ENCODE measurements around the gene ARHGAP21. TPM values are rescaled to one million over a fixed set of nuclear protein-coding genes. Genes with fewer than 3 reads are reported as not detected.

ARHGAP21 gene
- total RNA-seq, 1 donor from 2014 or later: 108 TPM

DNA sequence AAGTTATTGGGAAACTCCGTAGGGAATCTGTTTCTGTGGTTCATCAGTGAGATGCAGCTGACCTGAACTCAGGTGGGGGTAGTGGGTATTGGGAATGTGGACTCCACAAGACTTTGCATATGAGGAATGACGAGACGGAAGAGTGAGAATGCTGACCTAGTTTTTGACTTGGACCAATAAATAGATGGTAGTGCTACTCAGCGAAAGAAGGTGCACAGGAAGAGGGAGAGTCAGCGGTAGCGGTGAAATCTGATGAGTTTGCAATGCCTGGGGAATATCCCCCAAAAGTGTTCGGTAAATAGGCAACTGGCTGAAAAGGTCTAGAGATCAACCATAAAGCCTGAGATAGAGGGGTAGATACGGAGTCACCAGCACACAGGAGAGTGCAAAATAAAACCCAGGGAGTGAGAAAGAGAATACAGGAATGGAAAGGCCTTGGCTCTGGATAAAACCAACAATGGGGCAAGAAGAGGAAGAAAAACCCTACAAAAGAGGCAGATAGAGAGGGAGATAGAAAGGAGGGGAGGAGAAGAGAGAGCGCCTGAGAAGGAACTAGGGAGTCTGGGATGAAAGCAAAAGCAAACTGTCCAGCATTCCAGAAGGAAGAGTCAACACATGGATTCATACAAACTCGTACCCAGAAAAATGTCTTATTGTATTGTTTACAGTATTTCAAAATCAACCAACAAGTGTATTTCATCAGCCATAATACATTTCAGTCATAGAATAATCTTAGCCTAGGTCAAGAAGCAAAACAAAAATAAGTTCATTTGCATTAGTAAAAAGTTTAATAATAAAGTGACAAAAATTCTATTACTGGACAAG is 5.4 kb downstream of the ARHGAP21 start:
- H3K36me3 Mint-ChIP-seq (ENCODE audit: low read depth): peaks cover 2% of the 10 kb centered on the region
- H3K9me3 Mint-ChIP-seq (ENCODE audit: low read depth): no peaks in the 10 kb centered on the region
- TF ChIP-seq, protein P1, sequence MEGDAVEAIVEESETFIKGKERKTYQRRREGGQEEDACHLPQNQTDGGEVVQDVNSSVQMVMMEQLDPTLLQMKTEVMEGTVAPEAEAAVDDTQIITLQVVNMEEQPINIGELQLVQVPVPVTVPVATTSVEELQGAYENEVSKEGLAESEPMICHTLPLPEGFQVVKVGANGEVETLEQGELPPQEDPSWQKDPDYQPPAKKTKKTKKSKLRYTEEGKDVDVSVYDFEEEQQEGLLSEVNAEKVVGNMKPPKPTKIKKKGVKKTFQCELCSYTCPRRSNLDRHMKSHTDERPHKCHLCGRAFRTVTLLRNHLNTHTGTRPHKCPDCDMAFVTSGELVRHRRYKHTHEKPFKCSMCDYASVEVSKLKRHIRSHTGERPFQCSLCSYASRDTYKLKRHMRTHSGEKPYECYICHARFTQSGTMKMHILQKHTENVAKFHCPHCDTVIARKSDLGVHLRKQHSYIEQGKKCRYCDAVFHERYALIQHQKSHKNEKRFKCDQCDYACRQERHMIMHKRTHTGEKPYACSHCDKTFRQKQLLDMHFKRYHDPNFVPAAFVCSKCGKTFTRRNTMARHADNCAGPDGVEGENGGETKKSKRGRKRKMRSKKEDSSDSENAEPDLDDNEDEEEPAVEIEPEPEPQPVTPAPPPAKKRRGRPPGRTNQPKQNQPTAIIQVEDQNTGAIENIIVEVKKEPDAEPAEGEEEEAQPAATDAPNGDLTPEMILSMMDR (IDR thresholded peaks at IDR 0.05): no peak
- peaks cover 29% of the 10 kb centered on the region for H3K4me1 Mint-ChIP-seq (ENCODE audit: low read depth)
- H3K27ac Mint-ChIP-seq (ENCODE audit: unreplicated experiment): no peak overlapping the region
- DNase-seq (ENCODE audit: low spot score): no peak
- H3K4me3 Mint-ChIP-seq (ENCODE audit: unreplicated experiment): no peak overlapping the region
- no peaks in the 10 kb centered on the region for H3K27me3 Mint-ChIP-seq (ENCODE audit: low read depth)

DNA sequence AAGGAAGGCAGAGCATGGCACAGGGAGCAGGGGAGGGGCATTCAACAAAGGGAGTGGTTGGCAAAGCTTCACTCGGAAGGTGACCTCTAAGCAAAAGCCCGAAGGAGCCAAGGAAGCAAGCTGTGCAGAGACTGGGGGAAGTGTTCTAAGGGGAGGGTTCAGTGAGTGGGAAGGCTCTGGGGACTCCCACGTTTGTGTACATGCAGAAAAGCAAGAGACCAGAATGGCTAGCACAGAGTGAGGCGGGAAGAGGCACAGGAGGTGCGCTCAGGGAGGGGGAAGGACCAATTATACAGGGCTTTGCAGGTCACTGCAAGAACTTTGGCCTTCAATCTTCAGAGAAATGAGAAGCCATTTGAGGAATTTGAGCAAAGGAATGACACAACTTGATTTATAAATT is 7.4 kb downstream of the ARHGAP21 start:
- TF ChIP-seq, protein P1 (IDR thresholded peaks at IDR 0.05): no peak
- DNase-seq (ENCODE audit: low spot score): no peak
- Mint-ChIP-seq H3K9me3 (ENCODE audit: low read depth) (no peaks in the 10 kb centered on the region), H3K4me1 (ENCODE audit: low read depth) (peaks cover 36% of the 10 kb centered on the region), H3K27ac (ENCODE audit: unreplicated experiment) (no peak overlapping the region), H3K36me3 (ENCODE audit: low read depth) (peaks cover 1% of the 10 kb centered on the region), H3K27me3 (ENCODE audit: low read depth) (no peaks in the 10 kb centered on the region), H3K4me3 (ENCODE audit: unreplicated experiment) (no peak overlapping the region)

GRCh38 chr10:24715246-24715769 is 8.4 kb downstream of the ARHGAP21 start:
- TF ChIP-seq, protein P1 (IDR thresholded peaks at IDR 0.05): no peak
- no peak for DNase-seq (ENCODE audit: low spot score)
- H3K27me3 Mint-ChIP-seq (ENCODE audit: low read depth): no peaks in the 10 kb centered on the region
- H3K9me3 Mint-ChIP-seq (ENCODE audit: low read depth): no peaks in the 10 kb centered on the region
- no peak overlapping the region for H3K4me3 Mint-ChIP-seq (ENCODE audit: unreplicated experiment)
- H3K4me1 Mint-ChIP-seq (ENCODE audit: low read depth): peaks cover 34% of the 10 kb centered on the region
- H3K36me3 Mint-ChIP-seq (ENCODE audit: low read depth): peaks cover 1% of the 10 kb centered on the region
- H3K27ac Mint-ChIP-seq (ENCODE audit: unreplicated experiment): no peak overlapping the region

DNA sequence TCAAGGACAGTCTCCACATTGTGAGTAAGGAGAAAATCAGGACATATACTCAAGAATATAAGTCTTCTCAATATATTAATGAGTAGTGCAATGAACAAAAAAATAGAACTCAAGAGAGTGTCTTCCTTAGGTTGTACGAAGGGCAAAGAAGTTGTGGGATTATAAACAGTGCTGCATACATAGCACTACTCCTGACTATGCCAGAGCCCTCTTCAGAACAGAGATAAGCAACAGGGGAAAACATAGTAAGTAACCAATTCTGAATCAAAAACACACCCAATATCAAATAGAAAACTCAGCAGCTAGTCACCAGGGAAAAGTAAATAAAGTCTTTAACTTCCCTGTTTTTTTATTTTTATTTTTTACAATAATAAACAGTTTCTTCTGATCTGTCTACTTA is 10.6 kb downstream of the ARHGAP21 start:
- Mint-ChIP-seq H3K27ac (ENCODE audit: unreplicated experiment) (no peak overlapping the region), H3K4me3 (ENCODE audit: unreplicated experiment) (no peak overlapping the region), H3K9me3 (ENCODE audit: low read depth) (no peaks in the 10 kb centered on the region), H3K27me3 (ENCODE audit: low read depth) (no peaks in the 10 kb centered on the region), H3K4me1 (ENCODE audit: low read depth) (peaks cover 36% of the 10 kb centered on the region), H3K36me3 (ENCODE audit: low read depth) (peaks cover 1% of the 10 kb centered on the region)
- DNase-seq (ENCODE audit: low spot score): no peak
- TF ChIP-seq, protein P1 (IDR thresholded peaks at IDR 0.05): no peak

DNA sequence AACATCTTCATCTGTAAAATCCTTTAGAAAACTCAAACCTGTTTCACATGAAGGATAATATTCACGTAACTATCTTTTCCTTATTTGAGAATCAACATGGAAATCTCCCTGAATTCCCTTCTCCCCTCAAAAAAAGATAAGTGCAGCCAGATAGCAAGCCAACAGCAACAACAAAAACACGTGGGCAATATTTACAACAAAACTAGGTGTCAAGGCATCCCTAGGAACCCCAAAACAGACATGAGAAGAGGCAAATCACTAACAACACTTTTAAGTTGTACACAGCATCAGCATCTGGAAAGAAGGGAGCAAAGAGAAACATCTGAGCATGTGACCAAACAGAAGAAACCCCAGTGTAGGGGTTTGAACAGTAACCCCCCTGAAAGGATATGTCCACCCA is 12.2 kb downstream of the ARHGAP21 start:
- H3K27me3 Mint-ChIP-seq (ENCODE audit: low read depth): no peaks in the 10 kb centered on the region
- H3K4me3 Mint-ChIP-seq (ENCODE audit: unreplicated experiment): no peak overlapping the region
- H3K27ac Mint-ChIP-seq (ENCODE audit: unreplicated experiment): no peak overlapping the region
- no peaks in the 10 kb centered on the region for H3K9me3 Mint-ChIP-seq (ENCODE audit: low read depth)
- TF ChIP-seq, protein P1 (IDR thresholded peaks at IDR 0.05): no peak
- DNase-seq (ENCODE audit: low spot score): no peak
- H3K36me3 Mint-ChIP-seq (ENCODE audit: low read depth): peaks cover 1% of the 10 kb centered on the region
- H3K4me1 Mint-ChIP-seq (ENCODE audit: low read depth): peaks cover 36% of the 10 kb centered on the region
